ENCODE results near the gene USP17L11.
"Not testable (repeated sequence)": the region's sequence is repeated elsewhere in the genome, so short reads cannot be mapped to it uniquely, and the experiment has no call there.

The USP17L11 gene

GRCh38 chr4:9215105-9215504 is at the start of gene USP17L11:
Gene USP17L11, plus strand, starts transcription at chr4:9215405. Its CDS starts 0 bp downstream, at chr4:9215405.
- DNase-seq, result not testable (repeated sequence)

GRCh38 chr4:9165990-9166389 is 49.2 kb upstream of the USP17L11 start:
- DNase-seq, result not testable (repeated sequence)

- DNase-seq, result not testable (repeated sequence)
These were observed 45.3 kb upstream of the USP17L11 start, which contains the start of gene FAM90A26 for GRCh38 chr4:9169791-9170459. Gene FAM90A26, plus strand, starts transcription at chr4:9170409. Its CDS starts 2,764 bp downstream, at chr4:9173173.

- not testable (repeated sequence) for DNase-seq
These were observed 4.8 kb upstream of the USP17L11 start, which contains the start of gene USP17L10 for GRCh38 chr4:9210357-9210756. Gene USP17L10, plus strand, starts transcription at chr4:9210657. Its CDS starts 0 bp downstream, at chr4:9210657.

GRCh38 chr4:9214701-9215100 is 504 bp upstream of the USP17L11 start:
- DNase-seq, result not testable (repeated sequence)

- DNase-seq, result not testable (repeated sequence)
These were observed 4.6 kb downstream of the USP17L11 start, which contains the start of gene USP17L12 for GRCh38 chr4:9219852-9220251. Gene USP17L12, plus strand, starts transcription at chr4:9220152. Its CDS starts 0 bp downstream, at chr4:9220152.

- not testable (repeated sequence) for DNase-seq
These were observed 9.4 kb downstream of the USP17L11 start, which contains the start of gene USP17L13 for GRCh38 chr4:9224596-9224995. Gene USP17L13, plus strand, starts transcription at chr4:9224896. Its CDS starts 0 bp downstream, at chr4:9224896.

GRCh38 chr4:9230249-9230648 is 15.0 kb downstream of the USP17L11 start:
- DNase-seq, result not testable (repeated sequence)

- not testable (repeated sequence) for DNase-seq
These were observed 18.9 kb downstream of the USP17L11 start, which contains the start of gene USP17L15 for GRCh38 chr4:9234085-9234484. Gene USP17L15, plus strand, starts transcription at chr4:9234385. Its CDS starts 0 bp downstream, at chr4:9234385.

GRCh38 chr4:9238461-9238860 is 23.3 kb downstream of the USP17L11 start:
- DNase-seq, result not testable (repeated sequence)

- not testable (repeated sequence) for DNase-seq
These were observed 28.4 kb downstream of the USP17L11 start, which contains the start of gene USP17L17 for GRCh38 chr4:9243579-9243978. Gene USP17L17, plus strand, starts transcription at chr4:9243879. Its CDS starts 0 bp downstream, at chr4:9243879.

GRCh38 chr4:9247953-9248680 is 32.9 kb downstream of the USP17L11 start, which contains the start of gene USP17L18:
Gene USP17L18, plus strand, starts transcription at chr4:9248630. Its CDS starts 0 bp downstream, at chr4:9248630.
- not testable (repeated sequence) for DNase-seq

- DNase-seq, result not testable (repeated sequence)
These were observed 37.9 kb downstream of the USP17L11 start, which contains the start of gene USP17L19 for GRCh38 chr4:9253078-9253477. Gene USP17L19, plus strand, starts transcription at chr4:9253378. Its CDS starts 0 bp downstream, at chr4:9253378.

- not testable (repeated sequence) for DNase-seq
These were observed 42.6 kb downstream of the USP17L11 start, which contains the start of gene USP17L20 for GRCh38 chr4:9257824-9258223. Gene USP17L20, plus strand, starts transcription at chr4:9258124. Its CDS starts 0 bp downstream, at chr4:9258124.

GRCh38 chr4:9262572-9262971 is 47.4 kb downstream of the USP17L11 start, which contains the start of gene USP17L21:
Gene USP17L21, plus strand, starts transcription at chr4:9262872. Its CDS starts 0 bp downstream, at chr4:9262872.
- not testable (repeated sequence) for DNase-seq
